H1 (cell line): Measurements from ENCODE around the gene LCN9. TPM values are rescaled to one million over a fixed set of nuclear protein-coding genes. Genes with fewer than 3 reads are reported as not detected.

Experiments
- CTCF ChIA-PET: fragments of 300-600 bp; sonication (Branson Sonifier 250); formaldehyde crosslinking; loops from one replicate; lab custom pipeline; 2021; ENCODE audit not compliant: partially characterized antibody; lab: Charles Lee
- POLR2A ChIA-PET: fragments of 300-600 bp; sonication (Branson Sonifier 250); formaldehyde crosslinking; loops from one replicate; lab custom pipeline; 2021; ENCODE audit warnings: inconsistent platforms; ENCODE audit not compliant: partially characterized antibody; lab: Charles Lee
- DNase-seq, 2 experiments: peaks; one replicate each; pipeline versions ENCODE4 v3.0.0 to v3.0.0-alpha.2; 2010 to 2022; ENCODE audit warnings: low spot score in 2 of 2, low read depth in 1 of 2, mixed read lengths in 1 of 2
- FAIRE-seq: peaks from 2 replicates; lab custom pipeline; 2011; peaks lifted over from hg19 to GRCh38; lab: Jason Lieb, UNC
- H2AFZ ChIP-seq: 2 replicates; pipeline ENCODE4 v1.8.1; 2012; ENCODE audit warnings: low read length, inconsistent platforms
- H2AK5ac ChIP-seq: 2 replicates; pipeline ENCODE4 v1.6.1; 2013; ENCODE audit warnings: low read depth, low read length
- H2BK120ac ChIP-seq: replicated peaks from 2 replicates; pipeline ENCODE3; 2013; ENCODE audit warnings: low read depth, low read length, inconsistent platforms
- H2BK12ac ChIP-seq: 2 replicates; pipeline ENCODE4 v1.6.1; 2013; ENCODE audit warnings: low read depth, low read length
- H2BK15ac ChIP-seq: 2 replicates; pipeline ENCODE4 v1.6.1; 2013; ENCODE audit warnings: low read length
- H2BK20ac ChIP-seq: 2 replicates; pipeline ENCODE4 v1.6.1; 2013; ENCODE audit warnings: low read length
- H2BK5ac ChIP-seq: 2 replicates; pipeline ENCODE4 v1.6.1; 2013; ENCODE audit warnings: low read depth, low read length
- H3K14ac ChIP-seq: 2 replicates; pipeline ENCODE4 v1.6.1; 2013; ENCODE audit warnings: inconsistent platforms; ENCODE audit not compliant: insufficient read length
- H3K18ac ChIP-seq: 2 replicates; pipeline ENCODE4 v1.6.1; 2013; ENCODE audit warnings: low read length; ENCODE audit errors: extremely low read depth
- H3K23ac ChIP-seq: 2 replicates; pipeline ENCODE4 v1.6.1; 2013; ENCODE audit warnings: inconsistent platforms; ENCODE audit not compliant: insufficient read length
- H3K23me2 ChIP-seq: 2 replicates; pipeline ENCODE4 v1.6.1; 2013; ENCODE audit warnings: low read depth, low read length
- H3K27ac ChIP-seq: 2 replicates; pipeline ENCODE4 v1.6.1; 2011; ENCODE audit warnings: low read depth, low read length, inconsistent platforms
- H3K27me3 ChIP-seq, 4 experiments: replicated peaks in 1 of 4; 1 replicate in 1 of 4; 2 replicates in 3 of 4; pipeline versions ENCODE4 v1.6.1 to v1.8.1; 2011 to 2013; ENCODE audit warnings: low read length in 3 of 4, mild to moderate bottlenecking in 3 of 4, inconsistent platforms in 2 of 4, mixed read lengths in 2 of 4, moderate library complexity in 1 of 4; ENCODE audit not compliant: control insufficient read depth in 3 of 4, insufficient read depth in 3 of 4; ENCODE audit errors: extremely low read depth in 1 of 4
- H3K36me3 ChIP-seq, 4 experiments: 2 replicates each; pipeline versions ENCODE4 v1.6.1 to v1.8.1; 2011 to 2013; ENCODE audit warnings: mild to moderate bottlenecking in 4 of 4, low read length in 3 of 4, moderate library complexity in 2 of 4, control low read depth in 1 of 4, inconsistent platforms in 1 of 4; ENCODE audit not compliant: insufficient read depth in 4 of 4, control insufficient read depth in 2 of 4
- H3K4ac ChIP-seq: replicated peaks from 2 replicates; pipeline ENCODE3; 2013; ENCODE audit warnings: low read length, low read depth, mixed read lengths, inconsistent platforms; ENCODE audit not compliant: insufficient read length
- H3K4me1 ChIP-seq, 4 experiments: replicated peaks in 1 of 4; 1 replicate in 1 of 4; 2 replicates in 3 of 4; pipeline versions ENCODE4 v1.6.1 to v1.8.1; 2011 to 2013; ENCODE audit warnings: low read length in 3 of 4, inconsistent platforms in 2 of 4, mixed read lengths in 1 of 4; ENCODE audit not compliant: insufficient read depth in 4 of 4, control insufficient read depth in 3 of 4
- H3K4me2 ChIP-seq, 2 experiments: 2 replicates each; pipeline versions ENCODE4 v1.6.1 to v1.8.1; 2011 to 2013; ENCODE audit warnings: low read depth in 2 of 2, low read length in 2 of 2, control low read depth in 1 of 2, inconsistent platforms in 1 of 2, mild to moderate bottlenecking in 1 of 2; ENCODE audit not compliant: insufficient read depth in 1 of 2
- H3K4me3 ChIP-seq, 4 experiments: fragments of 200-600, 300-600 bp in 1 of 4; sonication (generic), shearing (Covaris generic), sonication (Bioruptor Twin) in 1 of 4; 2 replicates each; pipeline versions ENCODE4 v1.5.1 to v1.8.1; 2011 to 2016; ENCODE audit warnings: low read length in 4 of 4, low read depth in 3 of 4, control low read depth in 2 of 4, inconsistent platforms in 2 of 4, mild to moderate bottlenecking in 2 of 4, mixed read lengths in 1 of 4, moderate library complexity in 1 of 4; ENCODE audit not compliant: insufficient read depth in 2 of 4; ENCODE audit errors: extremely low read depth in 1 of 4
- H3K56ac ChIP-seq: replicated peaks from 2 replicates; pipeline ENCODE3; 2013; ENCODE audit warnings: low read depth, mild to moderate bottlenecking, mixed read lengths, low read length, inconsistent platforms; ENCODE audit not compliant: insufficient read length
- H3K79me1 ChIP-seq: 2 replicates; pipeline ENCODE4 v1.6.1; 2013; ENCODE audit warnings: low read depth, low read length, control low read depth
- H3K79me2 ChIP-seq, 2 experiments: 2 replicates each; pipeline versions ENCODE4 v1.6.1 to v1.8.1; 2012 to 2013; ENCODE audit warnings: low read length in 2 of 2, mild to moderate bottlenecking in 2 of 2, inconsistent platforms in 1 of 2; ENCODE audit not compliant: insufficient read depth in 2 of 2, control insufficient read depth in 1 of 2
- H3K9ac ChIP-seq, 4 experiments: replicated peaks in 1 of 4; 1 replicate in 1 of 4; 2 replicates in 3 of 4; pipeline versions ENCODE4 v1.6.1 to v1.8.1; 2011 to 2013; ENCODE audit warnings: low read depth in 3 of 4, low read length in 3 of 4, control low read depth in 2 of 4, mild to moderate bottlenecking in 2 of 4, moderate library complexity in 2 of 4, inconsistent platforms in 1 of 4; ENCODE audit errors: extremely low read depth in 1 of 4
- H3K9me3 ChIP-seq, 2 experiments: 2 replicates each; pipeline versions ENCODE4 v1.6.1 to v1.8.1; 2012 to 2013; ENCODE audit warnings: mild to moderate bottlenecking in 2 of 2, moderate library complexity in 2 of 2, control low read depth in 1 of 2, inconsistent platforms in 1 of 2, low read depth in 1 of 2, low read length in 1 of 2, mixed read lengths in 1 of 2; ENCODE audit not compliant: insufficient read depth in 2 of 2
- H4K20me1 ChIP-seq, 2 experiments: replicated peaks in 1 of 2; 2 replicates each; pipeline versions ENCODE3 to v1.8.1; 2011 to 2013; ENCODE audit warnings: inconsistent platforms in 2 of 2, low read length in 2 of 2, mild to moderate bottlenecking in 1 of 2; ENCODE audit not compliant: insufficient read depth in 2 of 2, control insufficient read depth in 1 of 2
- H4K5ac ChIP-seq: 2 replicates; pipeline ENCODE4 v1.6.1; 2013; ENCODE audit warnings: low read length, low read depth, mixed read lengths, inconsistent platforms; ENCODE audit not compliant: insufficient read length
- H4K8ac ChIP-seq: 2 replicates; pipeline ENCODE4 v1.8.0; 2013; ENCODE audit warnings: mild to moderate bottlenecking, moderate library complexity, low read length, inconsistent platforms; ENCODE audit not compliant: insufficient read depth; ENCODE audit errors: extremely low read depth
- H4K91ac ChIP-seq: replicated peaks from 2 replicates; pipeline ENCODE3; 2013; ENCODE audit warnings: low read length, mixed read lengths, inconsistent platforms; ENCODE audit not compliant: insufficient read length
- FOSL1 ChIP-seq: IDR thresholded peaks from 2 replicates; pipeline ENCODE4 v1.6.1; 2011; ENCODE audit warnings: mild to moderate bottlenecking, low read depth, low read length, moderate library complexity; ENCODE audit not compliant: insufficient read depth
- HDAC2 ChIP-seq, 2 experiments: fragments of 300-600 bp in 1 of 2; sonication (generic) in 1 of 2; IDR thresholded peaks; 2 replicates each; pipeline ENCODE4 v1.6.1; 2011 to 2012; ENCODE audit warnings: low read depth in 2 of 2, low read length in 2 of 2, mild to moderate bottlenecking in 2 of 2, moderate library complexity in 2 of 2, borderline replicate concordance in 1 of 2, inconsistent platforms in 1 of 2
- KDM4A ChIP-seq: IDR thresholded peaks from one replicate; pipeline ENCODE4 v1.7.1; 2012; ENCODE audit warnings: low read depth, mild to moderate bottlenecking, moderate library complexity, low read length, inconsistent platforms; ENCODE audit not compliant: severe bottlenecking
- MAX ChIP-seq: IDR thresholded peaks from 2 replicates; pipeline ENCODE4 v1.6.1; 2012; ENCODE audit warnings: inconsistent platforms
- NANOG ChIP-seq: IDR thresholded peaks from 2 replicates; pipeline ENCODE4 v1.6.1; 2011; ENCODE audit warnings: low read length, low read depth, mild to moderate bottlenecking, inconsistent platforms; ENCODE audit not compliant: insufficient read depth, poor library complexity, severe bottlenecking
- RNF2 ChIP-seq: fragments of 200-900, 300-1000 bp; sonication (generic); IDR thresholded peaks from 2 replicates; pipeline ENCODE4 v1.7.1; 2016; ENCODE audit warnings: borderline replicate concordance, low read depth, mild to moderate bottlenecking, antibody characterized with exemption, low read length; ENCODE audit not compliant: poor library complexity, severe bottlenecking; ENCODE audit errors: missing control alignments
- SP2 ChIP-seq: IDR thresholded peaks from 2 replicates; pipeline ENCODE4 v1.6.1; 2012; ENCODE audit warnings: mild to moderate bottlenecking, low read length, inconsistent platforms
- SRF ChIP-seq: IDR thresholded peaks from 2 replicates; pipeline ENCODE4 v1.6.1; 2011; ENCODE audit warnings: mild to moderate bottlenecking, low read depth, low read length, moderate library complexity
- SUZ12 ChIP-seq: fragments of 200-600 bp; sonication (generic); IDR thresholded peaks from 2 replicates; pipeline ENCODE4 v1.6.1; 2012; ENCODE audit warnings: mild to moderate bottlenecking, inconsistent platforms, low read length, moderate library complexity, mixed read lengths
- TBP ChIP-seq: IDR thresholded peaks from 2 replicates; pipeline ENCODE4 v1.6.1; 2011; ENCODE audit warnings: low read depth, low read length, improper control_type of control experiment
- WGBS, 2 experiments: shearing (Covaris generic) in 1 of 2; methylation state at CpG; one replicate each; pipeline versions ENCODE4 v1.1.6 to v1.1.7; 2013 to 2015; ENCODE audit warnings: low lambda C conversion rate in 2 of 2, mixed read lengths in 2 of 2, inconsistent platforms in 1 of 2, low coverage in 1 of 2, missing lambda C conversion rate in 1 of 2; ENCODE audit not compliant: insufficient replicate concordance in 2 of 2, insufficient coverage in 1 of 2, insufficient read length in 1 of 2; ENCODE audit errors: extremely low coverage in 1 of 2, missing lambda C conversion rate in 1 of 2; 5-methylcytosine and 5-hydroxymethylcytosine counted together
- polyA plus RNA-seq, 7 experiments: library from polyadenylated mRNA; depleted of rRNA in 3 of 7; stranded (reverse) in 5 of 7; unstranded in 2 of 7; fragments of >200 nt in 5 of 7; fragments of 200-250 nt in 2 of 7; gene quantifications; 1 replicate in 5 of 7; 2 replicates in 1 of 7; 4 replicates in 1 of 7; pipeline versions ENCODE4 v1.2.1 to v1.2.3, GENCODE V29; 2011 to 2013; ENCODE audit warnings: missing spikeins in 2 of 7, mixed read lengths in 2 of 7
- total RNA-seq: library from RNA; stranded (reverse); fragmentation: NEBNext Ultra II Directional; extraction: Animal tissue kit (Norgen Biotek cat#: 25700); gene quantifications from 2 replicates; pipeline ENCODE4 v1.2.1, GENCODE V29; 2021

LCN9 gene
- total and polyA plus RNA-seq, 2 of the 8 experiments (the other 6 are each of a cell fraction or from before 2014, with no cell fraction given) = 2.3 to 3.1 TPM

- peak in 1 of 2 experiments; percentile 84 for DNase-seq
- 1% methylated on average over 18 of the region's 103 CpGs; no CpG with 5 or more reads in 1 of the 2 experiments for WGBS, 2 experiments
- TF ChIP-seq SUZ12 = no peak
- TF ChIP-seq HDAC2 (IDR thresholded peaks at IDR 0.05; ENCODE audit: borderline replicate concordance in 1 of 2, low read depth in 2 of 2, low read length in 2 of 2) = peak; percentile 19 to 64; a peak in 2 of 4 replicates
- no peak for TF ChIP-seq SP2
- TF ChIP-seq NANOG = no peak
- TF ChIP-seq TBP = no peak
- TF ChIP-seq SRF = no peak
- no peak for TF ChIP-seq FOSL1
- peak; percentile 84 for TF ChIP-seq KDM4A
- no peak for TF ChIP-seq RNF2
- TF ChIP-seq MAX = peak; percentile 53
Observed at GRCh38 chr9:135714242-135715055, 51.3 kb downstream of the LCN9 start.

More at GRCh38 chr9:135714242-135715055, 51.3 kb downstream of the LCN9 start:
- H3K27ac ChIP-seq = no peak overlapping the region
- no peak overlapping the region for H2BK120ac ChIP-seq
- no peak overlapping the region for H2BK12ac ChIP-seq
- H2AFZ ChIP-seq = no peak overlapping the region
- POLR2A ChIA-PET = interaction anchor here (1.9 kb wide), 1 partner anchor 10 kb away, joined by 6 read pairs; no protein-coding TSS in a partner anchor
- H3K27me3 ChIP-seq = peaks cover 0 to 25% (median 21%) of the 10 kb centered on the region in 4 experiments; a peak in 6 of 7 replicates
- H3K18ac ChIP-seq = no peak overlapping the region
- no peaks in the 10 kb centered on the region for H3K79me2 ChIP-seq
- CTCF ChIA-PET = interaction anchor here (0.8 to 2.7 kb wide), 5 partner anchors 11 to 112 kb away, joined by 3 to 21 read pairs (median 4); partner anchors contain the start of gene KCNT1
- peak overlapping the region; percentile 41 to 52 (median 47); a peak in 6 of 8 replicates for H3K4me3 ChIP-seq
- H3K56ac ChIP-seq = no peak overlapping the region
- H3K4ac ChIP-seq = no peak overlapping the region
- H4K91ac ChIP-seq = no peak overlapping the region
- H3K4me2 ChIP-seq = peak overlapping the region; percentile 52 to 80
- no peak overlapping the region for H2BK5ac ChIP-seq
- peaks cover 0 to 3% (median 1%) of the 10 kb centered on the region in 4 experiments; a peak in 2 of 7 replicates for H3K4me1 ChIP-seq
- FAIRE-seq = no peak
- no peak overlapping the region for H3K23ac ChIP-seq
- H4K5ac ChIP-seq = no peak overlapping the region
- no peak overlapping the region for H2BK15ac ChIP-seq
- no peaks in the 10 kb centered on the region for H3K79me1 ChIP-seq
- peaks cover 4 to 10% of the 10 kb centered on the region in 2 experiments for H4K20me1 ChIP-seq
- H2AK5ac ChIP-seq = no peak overlapping the region
- H3K9ac ChIP-seq = no peak overlapping the region
- H2BK20ac ChIP-seq = no peak overlapping the region
- no peaks in the 10 kb centered on the region for H3K23me2 ChIP-seq
- H4K8ac ChIP-seq = no peak overlapping the region
- H3K36me3 ChIP-seq = no peaks in the 10 kb centered on the region
- no peaks in the 10 kb centered on the region for H3K9me3 ChIP-seq
- H3K14ac ChIP-seq = no peak overlapping the region
